Right forelimb (tissue), 1 donor: ENCODE data around the gene KRTAP1-5.
"Not testable (repeated sequence)": the region's sequence is repeated elsewhere in the genome, so short reads cannot be mapped to it uniquely, and the experiment has no call there.

Experiments
- DNase-seq: peaks from one replicate; pipeline ENCODE4 v3.0.0-alpha.2; 2018

The KRTAP1-5 gene

DNA sequence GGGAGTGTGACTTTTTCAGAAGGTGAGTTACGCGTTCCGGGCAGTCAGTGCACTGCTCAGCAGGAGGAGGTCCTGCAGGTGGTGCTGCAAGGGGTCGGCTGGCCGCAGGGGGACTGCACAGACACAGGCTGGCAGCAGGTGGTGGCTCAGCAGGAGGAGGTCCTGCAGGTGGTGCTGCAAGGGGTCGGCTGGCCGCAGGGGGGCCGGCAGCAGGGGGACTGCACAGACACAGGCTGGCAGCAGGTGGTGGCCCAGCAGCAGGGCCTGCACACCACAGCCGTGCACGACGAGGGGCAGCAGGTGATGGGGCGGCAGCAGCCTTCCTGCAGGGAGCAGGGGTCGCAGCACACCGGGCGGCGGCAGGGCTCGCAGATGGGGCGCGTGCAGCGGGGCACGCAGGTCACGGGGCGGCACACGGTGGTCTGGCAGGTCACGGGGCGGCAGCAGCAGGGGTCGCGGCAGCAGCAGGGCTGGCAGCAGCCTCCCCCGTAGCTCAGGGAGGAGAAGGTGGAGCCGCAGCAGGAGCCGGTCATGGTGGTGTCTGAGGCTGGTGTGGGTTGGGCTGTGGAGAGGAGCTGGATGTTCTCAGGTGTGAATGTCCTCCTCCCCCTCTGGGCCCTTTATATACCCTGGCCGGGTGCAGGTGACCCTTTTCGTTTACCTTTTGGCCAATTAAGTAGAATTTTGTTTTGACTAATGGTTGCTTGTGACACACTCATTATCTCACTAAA lies 19.9 kb upstream of the KRTAP1-5 start, which contains the start of gene KRTAP2-1:
Gene KRTAP2-1 (minus strand): TSS at position 582 of the 731 bp plus-strand sequence. CDS start 49 bp downstream, at position 533.
- not testable (repeated sequence) for DNase-seq

DNA sequence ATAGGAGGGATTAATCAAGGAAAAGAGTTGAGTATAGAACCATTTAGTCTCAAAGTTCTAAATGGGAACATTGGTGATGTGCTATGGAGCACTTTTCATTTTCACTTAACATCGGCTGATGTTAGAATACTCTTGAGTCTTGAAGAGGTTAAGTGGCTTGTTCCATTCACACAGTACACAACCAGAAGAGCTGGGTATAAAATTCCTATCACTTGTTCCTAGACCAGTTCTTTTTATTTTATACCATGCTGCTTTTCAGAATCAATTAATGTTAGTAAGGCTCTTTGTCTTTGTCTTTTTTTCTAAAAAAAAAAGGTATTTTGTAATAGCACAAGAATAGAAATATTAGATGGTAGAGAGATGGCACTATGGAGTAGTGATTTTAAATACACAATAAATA lies 15.9 kb upstream of the KRTAP1-5 start:
- no peak for DNase-seq

DNA sequence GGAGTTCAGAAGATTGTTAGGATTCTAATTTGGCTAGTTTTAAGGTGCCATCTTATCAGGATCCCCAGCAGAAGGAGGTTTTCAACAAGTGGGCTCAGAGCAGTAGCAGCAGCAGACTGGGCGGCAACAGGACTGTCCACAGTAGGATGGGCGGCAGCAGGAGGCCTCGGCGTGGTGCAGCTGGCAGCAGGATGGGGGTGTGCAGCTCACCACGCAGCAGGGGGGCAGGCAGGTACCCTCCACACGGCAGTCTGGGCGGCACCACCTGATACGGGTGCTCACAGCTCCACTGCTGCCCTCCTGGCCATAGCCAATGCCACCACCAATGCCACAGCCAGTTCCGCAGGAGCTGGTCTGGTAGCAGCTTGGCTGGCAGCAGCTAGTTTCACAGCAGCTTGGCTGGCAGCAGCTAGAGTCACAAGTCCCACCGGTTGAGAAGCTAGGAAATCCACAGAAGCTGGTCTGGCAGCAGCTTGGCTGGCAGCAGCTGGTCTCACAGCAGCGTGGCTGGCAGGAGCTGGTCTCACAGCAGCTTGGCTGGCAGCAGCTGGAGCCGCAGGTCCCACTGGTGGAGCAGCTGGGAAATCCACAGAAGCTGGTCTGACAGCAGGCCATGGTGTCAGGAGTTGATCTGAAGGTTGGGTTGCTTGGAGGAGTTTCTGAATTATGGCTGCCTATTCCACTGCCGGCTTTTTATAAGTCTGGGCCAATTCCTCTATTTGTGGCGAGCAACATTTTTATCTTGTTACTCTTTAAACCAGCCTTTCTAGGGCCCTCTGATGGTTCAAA lies 14.0 kb upstream of the KRTAP1-5 start, which contains the start of gene KRTAP1-1:
Gene KRTAP1-1 (minus strand): TSS at position 668 of the 789 bp plus-strand sequence. CDS start 53 bp downstream, at position 615.
- peak; percentile 47 for DNase-seq

DNA sequence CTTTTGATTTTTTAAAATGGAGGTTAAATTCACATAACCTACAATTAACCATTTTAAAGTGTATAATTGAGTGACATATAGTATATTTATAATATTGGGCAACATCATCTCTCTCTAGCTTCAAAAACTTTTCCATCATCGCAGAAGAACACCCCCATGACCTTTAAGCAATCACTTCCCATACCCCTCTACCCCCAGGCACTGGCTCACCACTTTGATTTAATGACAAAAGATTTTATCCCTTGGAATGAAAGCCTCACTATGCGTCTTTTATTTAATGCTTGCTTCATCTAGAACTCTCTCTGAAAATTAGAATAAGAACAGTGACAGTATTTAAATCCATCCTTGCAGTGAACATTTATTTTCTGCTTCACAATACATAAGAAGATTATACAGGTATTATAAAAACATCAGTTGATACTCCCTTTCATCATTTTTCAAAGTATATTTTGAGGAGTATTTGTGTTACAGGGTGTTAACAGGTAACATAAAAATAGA lies 10.9 kb upstream of the KRTAP1-5 start:
- DNase-seq: no peak

DNA sequence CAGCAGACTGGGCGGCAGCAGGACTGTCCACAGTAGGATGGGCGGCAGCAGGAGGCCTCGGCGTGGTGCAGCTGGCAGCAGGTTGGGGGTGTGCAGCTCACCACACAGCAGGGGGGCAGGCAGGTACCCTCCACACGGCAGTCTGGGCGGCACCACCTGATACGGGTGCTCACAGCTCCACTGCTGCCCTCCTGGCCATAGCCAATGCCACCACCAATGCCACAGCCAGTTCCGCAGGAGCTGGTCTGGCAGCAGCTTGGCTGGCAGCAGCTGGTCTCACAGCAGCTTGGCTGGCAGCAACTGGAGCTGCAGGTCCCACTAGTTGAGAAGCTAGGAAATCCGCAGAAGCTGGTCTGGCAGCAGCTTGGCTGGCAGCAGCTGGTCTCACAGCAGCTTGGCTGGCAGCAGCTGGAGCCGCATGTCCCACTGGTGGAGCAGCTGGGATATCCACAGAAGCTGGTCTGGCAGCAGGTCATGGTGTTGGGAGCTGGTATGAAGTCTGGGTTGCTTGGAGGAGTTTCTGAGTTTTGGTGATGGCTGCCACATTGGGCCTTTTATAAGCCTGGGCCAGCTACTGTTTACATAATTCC lies 7.4 kb upstream of the KRTAP1-5 start, which contains the start of gene KRTAP1-3:
Gene KRTAP1-3 (minus strand): TSS at position 529 of the 590 bp plus-strand sequence. CDS start 53 bp downstream, at position 476.
- not testable (repeated sequence) for DNase-seq

DNA sequence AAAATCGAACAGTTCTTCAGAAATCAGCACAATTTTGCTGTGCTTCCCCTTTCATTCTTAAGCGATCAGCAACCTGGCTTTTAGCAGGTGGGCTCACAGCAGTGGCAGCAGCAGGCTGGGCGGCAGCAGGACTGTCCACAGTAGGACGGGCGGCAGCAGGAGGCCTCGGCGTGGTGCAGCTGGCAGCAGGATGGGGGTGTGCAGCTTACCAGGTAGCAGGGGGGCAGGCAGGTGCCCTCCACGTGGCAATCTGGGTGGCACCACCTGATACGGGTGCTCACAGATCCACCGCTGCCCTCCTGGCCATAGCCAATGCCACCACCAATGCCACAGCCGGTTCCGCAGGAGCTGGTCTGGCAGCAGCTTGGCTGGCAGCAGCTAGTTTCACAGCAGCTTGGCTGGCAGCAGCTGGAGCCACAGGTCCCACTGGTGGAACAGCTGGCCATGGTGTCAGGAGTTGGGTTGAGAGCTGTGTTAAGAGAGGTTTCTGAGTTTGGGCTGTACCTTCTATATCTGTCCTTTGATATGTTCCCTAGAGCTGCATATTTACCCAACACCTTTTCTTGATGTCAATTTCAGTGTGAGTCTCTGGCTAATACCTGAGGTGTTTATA lies 2.7 kb upstream of the KRTAP1-5 start, which contains the start of gene KRTAP1-4:
Gene KRTAP1-4 (minus strand): TSS at position 563 of the 613 bp plus-strand sequence. CDS start 117 bp downstream, at position 446.
- DNase-seq: no peak

DNA sequence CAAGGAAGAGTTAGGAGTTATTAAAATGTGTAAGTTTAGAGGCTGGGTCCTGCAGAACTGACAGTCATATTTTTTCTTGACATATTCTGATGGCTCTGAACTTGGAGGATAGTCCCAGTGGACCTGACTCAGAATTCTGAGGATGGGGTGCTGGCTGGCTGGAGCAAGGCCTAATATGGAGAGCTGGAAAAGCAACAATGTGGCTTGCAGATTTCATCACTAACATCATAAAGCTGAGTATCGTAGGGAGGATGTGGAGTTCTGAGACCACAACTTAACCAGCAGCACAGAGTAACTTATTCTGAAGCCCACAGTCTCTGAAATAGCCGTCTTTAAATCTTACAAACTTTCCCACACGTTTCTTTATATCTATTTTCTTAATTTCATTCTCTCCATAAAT lies 2.3 kb downstream of the KRTAP1-5 start:
- no peak for DNase-seq

DNA sequence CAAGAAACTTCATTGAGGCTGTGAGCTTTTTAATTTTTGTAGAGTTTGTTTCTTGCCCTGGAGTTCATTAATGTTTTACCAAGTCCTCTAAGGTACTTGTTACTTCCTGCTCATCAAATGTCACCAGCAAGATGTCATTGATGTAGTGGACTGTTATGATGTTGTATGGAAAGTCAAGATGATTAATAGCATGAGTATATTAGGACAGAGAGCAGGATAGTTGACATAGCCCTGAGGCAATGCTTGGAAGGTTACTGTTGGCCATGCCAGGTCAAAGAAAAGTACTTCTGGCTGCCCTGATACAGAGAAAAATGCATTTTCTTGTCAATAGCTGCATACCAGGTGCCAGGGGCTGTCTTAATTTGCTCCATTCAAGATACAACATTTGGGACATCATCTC lies 6.7 kb downstream of the KRTAP1-5 start:
- no peak for DNase-seq

DNA sequence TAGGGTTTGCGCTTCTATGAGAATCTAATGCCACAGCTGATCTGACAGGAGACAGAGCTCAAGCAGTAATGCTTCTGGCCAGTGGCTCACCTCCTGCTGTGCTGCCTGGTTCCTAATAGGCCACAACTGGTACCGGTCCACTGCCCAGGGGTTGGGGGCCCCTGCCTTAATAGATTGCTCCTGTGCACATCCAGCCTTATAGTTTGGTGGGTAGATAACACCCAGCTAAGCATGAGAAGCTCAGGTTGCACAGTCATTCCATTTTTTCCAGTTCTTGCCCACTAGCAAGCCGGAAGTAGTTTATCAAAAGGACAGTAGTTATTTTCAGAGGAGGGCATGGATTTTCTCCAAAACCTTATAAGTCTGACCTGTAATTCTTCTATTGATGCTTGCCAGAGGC lies 7.6 kb downstream of the KRTAP1-5 start:
- DNase-seq: no peak

DNA sequence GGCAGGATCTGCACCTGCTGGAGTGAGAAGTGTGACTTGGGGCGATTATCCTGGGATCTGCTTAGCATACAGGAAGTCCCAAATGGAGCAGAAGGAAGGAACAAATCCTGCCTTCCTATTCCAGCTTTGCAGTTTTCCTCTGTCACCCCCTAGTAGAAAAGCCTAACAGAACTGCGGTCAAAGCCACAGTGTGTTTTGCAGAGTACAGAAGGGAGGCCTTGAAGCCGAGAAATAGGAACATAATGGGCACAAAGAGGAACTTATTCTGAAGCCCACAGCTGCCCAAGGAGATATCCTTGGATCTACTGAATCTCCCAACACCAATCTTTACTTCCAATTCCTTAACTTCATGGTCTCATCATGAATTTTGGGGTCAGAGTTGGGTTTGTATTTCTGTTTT lies 8.5 kb downstream of the KRTAP1-5 start:
- no peak for DNase-seq

DNA sequence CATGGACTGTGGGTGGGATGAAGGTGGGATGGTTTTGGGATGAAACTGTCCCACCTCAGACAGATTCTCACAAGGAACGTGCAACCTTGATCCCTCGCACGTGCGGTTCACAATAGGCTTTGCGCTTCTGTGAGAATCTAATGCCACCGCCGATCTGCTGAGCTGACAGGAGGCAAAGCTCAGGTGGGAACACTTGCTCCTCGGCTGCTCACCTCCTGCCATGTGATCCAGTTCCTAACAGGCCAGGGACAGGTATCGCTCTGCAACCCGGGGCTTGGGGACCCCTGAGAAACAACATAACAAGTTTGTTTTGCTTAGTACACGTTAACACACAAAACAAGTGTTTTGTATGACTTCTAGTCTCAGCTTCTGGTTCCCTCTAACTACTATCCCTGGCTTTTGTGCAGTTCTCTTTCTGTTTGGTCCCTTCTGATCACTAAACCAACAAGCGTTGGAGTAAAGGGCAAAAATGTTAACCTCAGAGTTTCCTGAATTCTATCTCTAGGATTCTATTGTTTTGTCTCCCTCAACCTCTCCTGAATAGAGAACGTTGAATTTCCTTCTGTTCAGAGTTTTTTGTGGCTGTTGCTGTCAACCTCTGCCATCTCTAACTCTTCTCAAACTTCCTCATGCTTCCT lies 10.3 kb downstream of the KRTAP1-5 start:
- DNase-seq: no peak

DNA sequence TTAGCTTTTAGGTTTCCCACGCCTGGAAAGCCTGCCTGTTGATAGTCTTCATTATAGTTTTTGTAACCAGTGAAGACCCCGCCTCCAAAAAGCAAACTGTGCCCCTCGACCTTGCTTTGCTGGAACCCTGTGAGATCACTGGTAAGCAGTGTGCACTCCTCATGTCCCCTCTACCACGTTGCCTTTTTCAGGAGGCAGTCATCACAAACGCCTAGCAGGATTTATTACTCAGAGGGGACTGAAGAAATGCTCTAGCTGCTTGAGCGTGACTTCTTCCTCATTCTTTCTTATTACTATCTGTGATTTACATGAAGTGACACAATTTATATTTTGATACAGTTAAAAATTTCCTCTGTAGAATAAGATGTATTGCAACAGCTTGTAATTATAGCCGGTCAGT lies 11.6 kb downstream of the KRTAP1-5 start:
- DNase-seq: no peak

DNA sequence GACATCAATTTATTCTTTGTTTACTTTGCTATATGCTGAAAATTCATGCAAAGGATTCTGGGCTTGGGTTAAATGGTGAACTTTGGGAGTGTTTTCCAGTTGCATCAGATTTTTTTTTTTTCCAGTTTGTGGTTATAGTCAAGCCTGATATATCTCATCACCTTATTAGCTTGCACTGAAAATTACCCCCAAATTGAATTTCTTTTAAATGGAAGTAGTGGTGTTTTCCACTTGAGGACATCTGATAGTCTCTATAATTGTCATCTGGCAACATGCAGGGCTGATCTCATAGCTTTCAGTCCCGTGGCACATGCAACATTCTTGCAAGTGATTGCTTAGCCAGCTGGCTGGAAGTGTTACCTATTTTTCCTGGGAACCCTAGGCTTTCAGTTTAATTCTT lies 13.4 kb downstream of the KRTAP1-5 start:
- no peak for DNase-seq

DNA sequence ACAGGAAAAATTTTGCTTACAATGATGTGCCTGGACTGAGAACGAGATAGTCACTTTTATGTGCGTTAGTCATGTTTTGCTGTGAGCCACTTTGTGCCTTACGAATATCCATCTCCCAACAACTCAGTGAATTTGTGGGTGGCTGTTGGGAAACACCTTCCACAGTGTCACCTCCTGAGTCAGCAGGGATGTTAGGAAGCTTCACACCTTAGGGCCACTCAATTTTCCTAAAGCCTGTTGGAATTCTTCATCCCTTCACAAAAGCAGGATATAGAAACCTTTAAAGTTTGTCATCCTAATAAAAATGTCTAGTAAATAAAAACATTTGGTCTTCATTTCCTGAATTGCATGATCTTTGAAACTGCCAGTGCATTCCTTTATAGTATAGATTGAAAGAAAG lies 13.8 kb downstream of the KRTAP1-5 start:
- DNase-seq: no peak

DNA sequence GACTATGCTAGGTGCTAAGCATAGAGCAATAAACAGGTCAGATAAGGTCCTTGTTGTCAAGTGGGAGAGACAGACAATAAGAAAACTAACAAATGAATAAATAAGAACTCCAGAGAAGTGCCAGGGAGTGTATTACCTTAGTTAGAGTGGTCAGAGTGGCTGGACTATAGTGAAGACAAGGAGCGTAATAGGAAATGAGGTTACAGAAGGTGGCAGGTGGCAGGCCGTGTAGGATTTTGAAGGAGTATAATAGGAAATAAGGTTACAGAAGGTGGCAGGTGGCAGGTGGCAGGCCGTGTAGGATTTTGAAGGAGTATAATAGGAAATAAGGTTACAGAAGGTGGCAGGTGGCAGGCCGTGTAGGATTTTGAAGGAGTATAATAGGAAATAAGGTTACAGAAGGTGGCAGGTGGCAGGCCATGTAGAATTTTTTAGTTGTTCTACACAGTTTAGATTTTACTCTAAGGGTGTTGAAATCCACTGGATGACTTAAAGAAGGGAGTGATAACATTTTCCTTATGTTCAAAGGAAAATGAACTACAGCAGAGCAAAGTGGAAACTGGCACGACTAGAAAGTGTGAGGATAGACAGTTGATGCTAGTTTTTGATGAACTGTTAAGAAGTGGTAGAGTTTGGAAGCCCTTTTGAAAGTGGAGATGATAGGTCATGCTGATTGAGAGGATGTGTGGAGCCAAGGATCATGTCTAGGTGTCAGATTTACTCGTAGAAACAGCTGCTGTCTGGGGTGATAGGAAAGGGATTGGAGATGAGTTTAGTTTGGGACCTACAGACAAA lies 14.5 kb downstream of the KRTAP1-5 start:
- DNase-seq: no peak

DNA sequence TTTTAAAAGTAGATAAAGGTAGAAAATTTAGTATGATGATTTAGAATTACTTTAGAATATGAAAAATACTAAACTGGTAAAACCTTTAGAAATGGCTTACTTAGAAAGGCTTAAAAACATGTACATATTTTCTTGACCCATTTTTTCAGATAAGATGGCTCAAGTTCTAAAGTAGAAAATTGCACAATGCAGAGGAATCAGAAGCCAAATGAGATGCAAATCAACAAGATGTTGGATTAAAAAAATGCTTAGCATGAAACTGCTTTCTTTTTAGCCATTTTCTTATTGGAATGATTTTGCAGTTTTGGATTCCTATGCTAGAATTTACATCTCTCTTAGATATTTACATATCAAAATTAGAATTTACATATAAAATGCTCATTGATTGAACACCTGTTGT lies 16.6 kb downstream of the KRTAP1-5 start:
- DNase-seq: no peak

DNA sequence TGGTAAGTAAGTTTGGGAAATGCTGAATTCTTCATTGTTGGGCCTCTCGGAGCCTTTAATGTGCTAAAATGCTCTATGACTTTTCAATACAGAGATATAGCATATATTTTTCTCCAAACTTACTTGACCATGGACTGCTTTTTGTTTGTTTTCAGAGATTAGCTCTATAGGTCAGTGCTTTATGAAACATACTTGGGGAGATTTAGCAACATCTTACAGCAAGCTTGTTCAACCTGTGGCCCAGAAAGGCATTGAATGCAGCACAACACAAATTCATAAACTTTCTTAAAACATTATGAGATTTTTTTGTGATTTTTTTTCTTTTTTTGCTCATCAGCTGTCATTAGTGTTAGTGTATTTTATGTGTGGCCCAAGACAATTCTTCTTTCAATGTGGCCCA lies 17.1 kb downstream of the KRTAP1-5 start:
- no peak for DNase-seq

DNA sequence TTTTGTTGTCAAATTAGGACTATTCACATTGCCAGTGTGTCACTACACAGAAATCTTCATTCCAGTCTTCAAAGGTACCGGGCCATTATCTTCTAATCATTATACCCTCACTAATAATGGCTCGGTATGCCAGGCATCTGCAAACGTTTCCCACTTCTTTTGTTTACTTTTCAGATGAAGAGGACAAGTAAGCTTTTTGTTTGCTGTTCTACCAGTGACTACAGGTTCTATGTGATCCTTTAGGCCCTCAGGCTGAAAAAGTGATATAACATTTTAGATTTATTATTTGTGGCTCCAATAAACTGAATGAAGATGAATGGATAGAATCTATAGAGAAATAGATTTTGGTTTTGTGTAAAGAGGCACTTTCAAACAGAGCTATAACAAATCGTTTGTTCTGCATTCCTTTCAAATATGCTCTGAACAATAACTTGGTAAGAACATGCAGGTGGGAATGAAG lies 17.7 kb downstream of the KRTAP1-5 start:
- no peak for DNase-seq

DNA sequence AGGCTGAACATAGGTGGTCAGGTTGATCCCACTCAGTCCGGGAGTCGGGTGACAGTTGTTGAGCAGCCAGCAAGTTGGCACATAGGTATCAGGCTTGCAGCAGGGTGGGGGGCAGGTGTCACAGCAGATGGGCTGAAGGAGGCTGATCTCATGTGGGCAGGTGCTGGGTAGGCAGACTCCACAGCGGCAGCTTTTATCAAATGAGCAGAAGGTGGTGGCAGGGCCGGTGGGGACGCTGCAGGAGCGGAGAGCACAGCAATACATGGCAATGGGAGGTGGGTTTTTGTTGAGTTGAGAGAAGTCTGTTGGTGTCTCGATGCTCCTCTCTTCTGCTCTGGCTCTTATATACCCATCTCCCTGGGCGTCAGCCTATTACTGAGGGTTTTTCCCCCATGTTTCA lies 18.2 kb downstream of the KRTAP1-5 start, which contains the start of gene KRTAP3-1:
Gene KRTAP3-1 (minus strand): TSS at position 318 of the 400 bp plus-strand sequence. CDS start 54 bp downstream, at position 264.
- no peak for DNase-seq

DNA sequence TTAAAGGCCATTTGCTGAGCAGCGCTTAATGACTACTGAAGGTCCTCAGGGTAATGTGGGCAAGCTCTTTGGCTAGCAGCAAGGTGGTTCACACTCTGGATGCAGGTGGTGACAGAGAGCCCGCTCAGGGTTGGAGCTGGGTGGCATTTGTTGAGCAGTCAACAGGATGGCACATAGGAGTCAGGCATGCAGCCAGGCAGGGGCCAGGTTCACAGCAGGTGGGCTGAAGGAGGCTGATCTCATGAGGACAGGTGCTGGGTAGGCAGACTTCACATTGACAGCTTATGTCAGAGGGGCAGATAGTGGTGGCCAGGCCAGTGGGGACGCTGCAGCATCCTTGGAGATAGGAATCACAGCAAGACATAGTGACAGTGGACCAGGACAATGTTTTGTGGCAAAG lies 22.6 kb downstream of the KRTAP1-5 start:
- DNase-seq: no peak

DNA sequence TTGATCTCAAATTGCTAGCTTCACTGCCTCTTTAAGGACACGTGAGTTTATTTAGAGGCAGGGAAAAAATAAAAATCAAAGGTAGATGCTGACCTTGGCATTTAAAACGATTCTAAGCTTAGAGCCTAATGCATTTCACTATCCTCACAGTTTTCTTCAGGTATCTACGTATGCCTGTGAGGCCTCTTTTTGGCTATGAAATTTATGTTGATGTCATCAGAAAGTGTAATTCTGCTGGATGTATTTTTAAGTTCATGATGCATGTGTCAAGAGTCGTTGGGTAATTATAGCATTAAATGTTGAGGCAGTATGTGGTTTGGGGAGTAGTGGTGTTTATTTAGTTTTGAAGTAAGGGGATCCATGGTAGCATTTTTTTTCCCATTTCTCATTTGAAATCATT lies 23.1 kb downstream of the KRTAP1-5 start:
- DNase-seq: no peak
